Common myeloid progenitor, CD34-positive (primary cell): ENCODE results near the gene SPATA16.

Experiments used
- CTCF ChIA-PET: fragments of 350-600 bp; sonication (Branson Sonifier 250); formaldehyde crosslinking; loops from one replicate; lab custom pipeline; 2021; ENCODE audit warnings: antibody characterized with exemption; lab: Charles Lee
- POLR2A ChIA-PET: fragments of 350-600 bp; sonication (Branson Sonifier 250); formaldehyde crosslinking; loops from one replicate; lab custom pipeline; 2021; ENCODE audit warnings: antibody characterized with exemption; lab: Charles Lee
- DNase-seq, 3 donors: peaks; one replicate each; pipeline versions ENCODE4 v3.0.0 to v3.0.0-alpha.2; 2013
- H3K27ac ChIP-seq, 2 experiments: 1 replicate in 1 of 2; 2 replicates in 1 of 2; pipeline ENCODE4 v1.7.0; 2013; ENCODE audit warnings: inconsistent platforms in 2 of 2, low read length in 2 of 2, mild to moderate bottlenecking in 2 of 2, low read depth in 1 of 2, moderate library complexity in 1 of 2; ENCODE audit not compliant: severe bottlenecking in 2 of 2, insufficient read depth in 1 of 2, poor library complexity in 1 of 2
- H3K27me3 ChIP-seq, 5 experiments: replicated peaks in 2 of 5; 1 replicate in 3 of 5; 2 replicates in 2 of 5; pipeline versions ENCODE4 v1.6.1 to v1.7.0; 2013; ENCODE audit warnings: low read length in 4 of 5, mild to moderate bottlenecking in 2 of 5, moderate library complexity in 2 of 5, inconsistent platforms in 1 of 5; ENCODE audit not compliant: insufficient read depth in 5 of 5, control insufficient read depth in 4 of 5
- H3K36me3 ChIP-seq, 4 experiments: 1 replicate in 2 of 4; 2 replicates in 2 of 4; pipeline versions ENCODE4 v1.6.1 to v1.7.0; 2013; ENCODE audit warnings: low read length in 3 of 4, control low read depth in 1 of 4, mild to moderate bottlenecking in 1 of 4; ENCODE audit not compliant: control insufficient read depth in 4 of 4, insufficient read depth in 4 of 4
- H3K4me1 ChIP-seq, 4 experiments: 1 replicate in 3 of 4; 2 replicates in 1 of 4; pipeline versions ENCODE4 v1.6.1 to v1.7.1; 2013; ENCODE audit warnings: low read length in 3 of 4, mild to moderate bottlenecking in 3 of 4, control low read depth in 1 of 4, inconsistent platforms in 1 of 4, moderate library complexity in 1 of 4; ENCODE audit not compliant: control insufficient read depth in 4 of 4, insufficient read depth in 4 of 4; ENCODE audit errors: control extremely low read depth in 1 of 4
- H3K4me3 ChIP-seq, 7 experiments: 1 replicate in 4 of 7; 2 replicates in 3 of 7; pipeline versions ENCODE4 v1.5.1 to v1.7.0; 2013; ENCODE audit warnings: mild to moderate bottlenecking in 7 of 7, low read length in 6 of 7, moderate library complexity in 6 of 7, inconsistent platforms in 2 of 7, low read depth in 2 of 7, control low read depth in 1 of 7; ENCODE audit not compliant: insufficient read depth in 4 of 7, control insufficient read depth in 1 of 7; ENCODE audit errors: extremely low read depth in 1 of 7
- H3K9me3 ChIP-seq, 5 experiments: 1 replicate in 4 of 5; 2 replicates in 1 of 5; pipeline versions ENCODE4 v1.6.1 to v1.7.1; 2013; ENCODE audit warnings: low read length in 4 of 5, mild to moderate bottlenecking in 2 of 5, inconsistent platforms in 1 of 5, low read depth in 1 of 5, moderate library complexity in 1 of 5; ENCODE audit not compliant: control insufficient read depth in 4 of 5, insufficient read depth in 2 of 5; ENCODE audit errors: control extremely low read depth in 1 of 5
- WGBS: methylation state at CpG from one replicate; pipeline ENCODE4 v1.1.5; 2013; ENCODE audit not compliant: insufficient coverage; 5-methylcytosine and 5-hydroxymethylcytosine counted together

Gene SPATA16

GRCh38 chr3:172946061-172946460 is 195.0 kb downstream of the SPATA16 start:
- 75% methylated on average over 2 of the region's 2 CpGs for WGBS
- no peak overlapping the region for H3K4me3 ChIP-seq
- POLR2A ChIA-PET = no interaction called here
- no peaks in the 10 kb centered on the region for H3K27me3 ChIP-seq
- H3K36me3 ChIP-seq = no peaks in the 10 kb centered on the region
- no peaks in the 10 kb centered on the region for H3K4me1 ChIP-seq
- no peak for DNase-seq
- CTCF ChIA-PET = interaction anchor here (1.5 kb wide), 1 partner anchor 8 kb away, joined by 3 read pairs; no protein-coding TSS in a partner anchor
- no peak overlapping the region for H3K27ac ChIP-seq
- no peaks in the 10 kb centered on the region for H3K9me3 ChIP-seq

DNA sequence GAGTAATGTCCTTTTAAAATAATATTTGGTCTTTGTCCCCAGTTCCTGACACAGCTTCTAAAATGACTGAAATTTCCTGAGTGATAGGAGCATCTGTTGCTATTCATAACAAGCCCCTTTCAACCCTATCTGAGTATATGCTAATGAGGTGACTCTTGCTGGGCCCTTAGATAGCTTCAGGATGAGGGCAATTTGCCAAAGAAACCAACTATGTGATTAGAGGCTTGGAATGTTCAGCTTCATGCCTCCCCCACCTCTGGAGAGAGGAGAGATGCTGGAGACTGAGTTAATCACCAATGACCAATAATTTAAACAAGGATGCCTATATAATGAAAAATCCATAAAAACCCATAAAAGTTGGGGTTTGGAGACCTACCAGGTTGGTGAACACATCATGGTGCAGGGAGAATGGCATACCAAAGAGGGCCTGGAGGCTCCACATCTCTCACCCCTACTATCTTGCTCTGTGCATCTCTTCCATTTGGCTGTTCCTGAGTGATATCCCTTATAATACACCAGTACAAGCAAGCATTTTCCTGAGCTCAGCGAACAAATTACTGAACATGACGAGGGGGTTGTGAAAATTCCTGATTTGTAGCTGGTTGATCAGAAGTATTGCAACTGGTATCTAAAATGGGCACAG is 201.3 kb downstream of the SPATA16 start:
- WGBS = no CpG with 5 or more reads among the region's 2 CpGs
- no peak overlapping the region for H3K4me3 ChIP-seq
- ChIA-PET POLR2A (no interaction called here), CTCF (no interaction called here)
- H3K27ac ChIP-seq = no peak overlapping the region
- DNase-seq = no peak
- H3K36me3 ChIP-seq = no peaks in the 10 kb centered on the region
- no peaks in the 10 kb centered on the region for H3K27me3 ChIP-seq
- H3K4me1 ChIP-seq = no peaks in the 10 kb centered on the region
- H3K9me3 ChIP-seq = no peaks in the 10 kb centered on the region

DNA sequence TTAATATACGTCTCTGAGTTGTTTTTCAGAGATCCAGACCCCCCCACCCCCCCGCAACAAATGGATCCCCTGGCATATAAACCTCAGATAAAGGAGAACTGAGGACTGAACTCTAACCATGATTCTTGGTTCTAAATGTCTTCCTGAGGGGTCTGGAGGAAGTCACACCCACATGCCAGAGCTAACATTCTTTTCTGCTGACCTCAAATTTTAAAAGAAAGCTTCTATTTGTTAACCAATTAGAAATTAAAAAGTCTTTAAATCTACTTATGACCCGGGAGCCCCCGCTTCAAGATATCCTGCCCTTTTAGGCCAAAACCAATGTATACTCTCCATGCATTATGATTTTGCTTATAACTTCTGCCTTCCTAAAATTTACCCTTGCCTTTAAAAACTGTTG is 202.2 kb downstream of the SPATA16 start:
- POLR2A ChIA-PET = no interaction called here
- no peaks in the 10 kb centered on the region for H3K27me3 ChIP-seq
- WGBS = 94% methylated on average over 2 of the region's 4 CpGs
- H3K36me3 ChIP-seq = no peaks in the 10 kb centered on the region
- H3K4me1 ChIP-seq = no peaks in the 10 kb centered on the region
- no peak for DNase-seq
- H3K9me3 ChIP-seq = no peaks in the 10 kb centered on the region
- H3K4me3 ChIP-seq = no peak overlapping the region
- CTCF ChIA-PET = no interaction called here
- H3K27ac ChIP-seq = no peak overlapping the region

DNA sequence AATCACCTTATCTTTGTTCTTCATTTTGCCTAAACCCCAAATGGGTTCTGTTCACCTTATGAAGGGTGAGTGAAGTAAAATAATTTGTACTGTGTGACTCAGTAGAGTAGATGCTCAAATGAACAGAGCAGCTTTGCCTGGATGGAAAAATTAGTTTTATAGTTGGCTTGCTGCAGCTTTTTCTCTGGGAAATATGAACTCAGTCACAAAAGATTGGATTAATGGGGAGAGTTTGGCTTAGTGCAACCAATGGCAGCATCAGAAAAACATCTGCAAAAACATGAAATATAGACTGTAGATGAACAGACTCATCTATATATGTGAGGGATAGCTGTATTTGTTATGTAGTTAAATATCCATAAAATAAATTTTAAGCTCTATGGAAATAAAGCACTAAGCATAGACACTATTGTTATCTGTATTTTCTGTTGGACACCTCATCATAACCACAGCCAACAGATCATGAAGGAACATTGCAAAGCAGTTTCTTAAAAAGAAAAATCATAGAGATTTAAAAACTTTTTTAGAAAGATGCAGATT is 209.2 kb downstream of the SPATA16 start:
- ChIA-PET POLR2A (interaction anchor here (0.6 kb wide), 1 partner anchor 9 kb away, joined by 3 read pairs; no protein-coding TSS in a partner anchor), CTCF (no interaction called here)
- no peaks in the 10 kb centered on the region for H3K36me3 ChIP-seq

GRCh38 chr3:172929451-172929850 is 211.6 kb downstream of the SPATA16 start:
- POLR2A ChIA-PET = no interaction called here
- no CpG with 5 or more reads among the region's 1 CpG for WGBS
- no peak overlapping the region for H3K4me3 ChIP-seq
- H3K36me3 ChIP-seq = no peaks in the 10 kb centered on the region
- no peaks in the 10 kb centered on the region for H3K9me3 ChIP-seq
- no peak for DNase-seq
- H3K27ac ChIP-seq = no peak overlapping the region
- H3K4me1 ChIP-seq = no peaks in the 10 kb centered on the region
- CTCF ChIA-PET = no interaction called here
- H3K27me3 ChIP-seq = no peaks in the 10 kb centered on the region

More for the DNA sequence above, 209.2 kb downstream of the SPATA16 start:
- H3K27me3 ChIP-seq = no peaks in the 10 kb centered on the region
- H3K27ac ChIP-seq = no peak overlapping the region
- H3K4me1 ChIP-seq = no peaks in the 10 kb centered on the region
- no peak overlapping the region for H3K4me3 ChIP-seq
- DNase-seq = no peak
- H3K9me3 ChIP-seq = no peaks in the 10 kb centered on the region

- ChIA-PET CTCF (no interaction called here), POLR2A (no interaction called here)
- no peaks in the 10 kb centered on the region for H3K4me1 ChIP-seq
- DNase-seq = no peak
- H3K27me3 ChIP-seq = no peaks in the 10 kb centered on the region
- WGBS = 100% methylated on average over 1 of the region's 3 CpGs
- no peaks in the 10 kb centered on the region for H3K9me3 ChIP-seq
- no peak overlapping the region for H3K27ac ChIP-seq
- H3K36me3 ChIP-seq = no peaks in the 10 kb centered on the region
- no peak overlapping the region for H3K4me3 ChIP-seq
These were observed 216.5 kb downstream of the SPATA16 start for GRCh38 chr3:172924546-172924945.

GRCh38 chr3:172919297-172919683 is 221.7 kb downstream of the SPATA16 start:
- no peak overlapping the region for H3K27ac ChIP-seq
- DNase-seq = no peak
- H3K36me3 ChIP-seq = no peaks in the 10 kb centered on the region
- CTCF ChIA-PET = interaction anchor here (0.6 kb wide), 1 partner anchor 110 kb away, joined by 3 read pairs; no protein-coding TSS in a partner anchor
- no peak overlapping the region for H3K4me3 ChIP-seq
- WGBS = no CpG with 5 or more reads among the region's 2 CpGs
- H3K4me1 ChIP-seq = peaks cover 0 to 4% (median 2%) of the 10 kb centered on the region in 4 experiments
- no peaks in the 10 kb centered on the region for H3K27me3 ChIP-seq
- POLR2A ChIA-PET = no interaction called here
- H3K9me3 ChIP-seq = no peaks in the 10 kb centered on the region
